ENCODE data around the gene KRT3. TPM values are rescaled to one million over a fixed set of nuclear protein-coding genes. Genes with fewer than 3 reads are reported as not detected.

KRT3 gene
- total RNA-seq, 1 donor from 2014 or later, result not detected

GRCh38 chr12:52832985-52833905 lies 37.3 kb upstream of the KRT3 start:
- intact Hi-C loops (cut with micrococcal nuclease), result no loop called here
- no peaks in the 10 kb centered on the region for H3K9me3 Mint-ChIP-seq
- no peaks in the 10 kb centered on the region for H3K36me3 Mint-ChIP-seq (ENCODE audit: low read depth)
- no peak overlapping the region for H3K27ac Mint-ChIP-seq
- H3K4me3 Mint-ChIP-seq (ENCODE audit: low read depth), result no peak overlapping the region
- H3K27me3 Mint-ChIP-seq (ENCODE audit: low read depth), result no peaks in the 10 kb centered on the region
- no peak for DNase-seq (ENCODE audit: low spot score)
- H3K4me1 Mint-ChIP-seq (ENCODE audit: low read depth), result peaks cover 32% of the 10 kb centered on the region

GRCh38 chr12:52832451-52832850 lies 36.5 kb upstream of the KRT3 start:
- Mint-ChIP-seq H3K4me1 (ENCODE audit: low read depth) (peaks cover 29% of the 10 kb centered on the region), H3K4me3 (ENCODE audit: low read depth) (no peak overlapping the region), H3K36me3 (ENCODE audit: low read depth) (no peaks in the 10 kb centered on the region), H3K27ac (no peak overlapping the region), H3K27me3 (ENCODE audit: low read depth) (no peaks in the 10 kb centered on the region), H3K9me3 (no peaks in the 10 kb centered on the region)
- intact Hi-C loops (cut with micrococcal nuclease), result no loop called here
- DNase-seq (ENCODE audit: low spot score), result no peak

- H3K9me3 Mint-ChIP-seq, result no peaks in the 10 kb centered on the region
- H3K4me1 Mint-ChIP-seq (ENCODE audit: low read depth), result peaks cover 18% of the 10 kb centered on the region
- no peaks in the 10 kb centered on the region for H3K36me3 Mint-ChIP-seq (ENCODE audit: low read depth)
- no peaks in the 10 kb centered on the region for H3K27me3 Mint-ChIP-seq (ENCODE audit: low read depth)
- H3K27ac Mint-ChIP-seq, result no peak overlapping the region
- no peak overlapping the region for H3K4me3 Mint-ChIP-seq (ENCODE audit: low read depth)
- no peak for DNase-seq (ENCODE audit: low spot score)
- intact Hi-C loops (cut with micrococcal nuclease), result no loop called here
Observed at GRCh38 chr12:52831251-52831650, 35.3 kb upstream of the KRT3 start.

- H3K27me3 Mint-ChIP-seq (ENCODE audit: low read depth), result no peaks in the 10 kb centered on the region
- no peak for DNase-seq (ENCODE audit: low spot score)
- H3K36me3 Mint-ChIP-seq (ENCODE audit: low read depth), result no peaks in the 10 kb centered on the region
- H3K4me3 Mint-ChIP-seq (ENCODE audit: low read depth), result no peak overlapping the region
- no peak overlapping the region for H3K27ac Mint-ChIP-seq
- intact Hi-C loops (cut with micrococcal nuclease), result no loop called here
- H3K4me1 Mint-ChIP-seq (ENCODE audit: low read depth), result peaks cover 7% of the 10 kb centered on the region
- H3K9me3 Mint-ChIP-seq, result no peaks in the 10 kb centered on the region
Observed at GRCh38 chr12:52829986-52830770, 34.3 kb upstream of the KRT3 start.

- intact Hi-C loops (cut with micrococcal nuclease), result no loop called here
- Mint-ChIP-seq H3K27ac (no peak overlapping the region), H3K4me1 (ENCODE audit: low read depth) (peaks cover 7% of the 10 kb centered on the region), H3K27me3 (ENCODE audit: low read depth) (no peaks in the 10 kb centered on the region), H3K4me3 (ENCODE audit: low read depth) (no peak overlapping the region), H3K36me3 (ENCODE audit: low read depth) (no peaks in the 10 kb centered on the region), H3K9me3 (no peaks in the 10 kb centered on the region)
- no peak for DNase-seq (ENCODE audit: low spot score)
Observed at GRCh38 chr12:52828591-52829021, 32.7 kb upstream of the KRT3 start.

GRCh38 chr12:52828156-52828555 lies 32.2 kb upstream of the KRT3 start:
- no peak overlapping the region for H3K4me3 Mint-ChIP-seq (ENCODE audit: low read depth)
- H3K9me3 Mint-ChIP-seq, result no peaks in the 10 kb centered on the region
- H3K36me3 Mint-ChIP-seq (ENCODE audit: low read depth), result no peaks in the 10 kb centered on the region
- intact Hi-C loops (cut with micrococcal nuclease), result no loop called here
- no peaks in the 10 kb centered on the region for H3K27me3 Mint-ChIP-seq (ENCODE audit: low read depth)
- H3K27ac Mint-ChIP-seq, result no peak overlapping the region
- peaks cover 7% of the 10 kb centered on the region for H3K4me1 Mint-ChIP-seq (ENCODE audit: low read depth)
- DNase-seq (ENCODE audit: low spot score), result no peak

GRCh38 chr12:52827499-52828090 lies 31.7 kb upstream of the KRT3 start:
- Mint-ChIP-seq H3K36me3 (ENCODE audit: low read depth) (no peaks in the 10 kb centered on the region), H3K4me1 (ENCODE audit: low read depth) (peaks cover 7% of the 10 kb centered on the region), H3K9me3 (no peaks in the 10 kb centered on the region), H3K4me3 (ENCODE audit: low read depth) (no peak overlapping the region), H3K27me3 (ENCODE audit: low read depth) (no peaks in the 10 kb centered on the region), H3K27ac (no peak overlapping the region)
- no peak for DNase-seq (ENCODE audit: low spot score)
- intact Hi-C loops (cut with micrococcal nuclease), result no loop called here

- Mint-ChIP-seq H3K36me3 (ENCODE audit: low read depth) (no peaks in the 10 kb centered on the region), H3K4me3 (ENCODE audit: low read depth) (no peak overlapping the region), H3K27ac (no peak overlapping the region), H3K4me1 (ENCODE audit: low read depth) (peaks cover 7% of the 10 kb centered on the region), H3K9me3 (no peaks in the 10 kb centered on the region), H3K27me3 (ENCODE audit: low read depth) (no peaks in the 10 kb centered on the region)
- no peak for DNase-seq (ENCODE audit: low spot score)
- intact Hi-C loops (cut with micrococcal nuclease), result no loop called here
Observed at GRCh38 chr12:52826611-52827498, 30.9 kb upstream of the KRT3 start.

- intact Hi-C loops (cut with micrococcal nuclease), result no loop called here
- Mint-ChIP-seq H3K27ac (no peak overlapping the region), H3K27me3 (ENCODE audit: low read depth) (peaks cover 2% of the 10 kb centered on the region), H3K4me1 (ENCODE audit: low read depth) (peaks cover 7% of the 10 kb centered on the region), H3K4me3 (ENCODE audit: low read depth) (no peak overlapping the region), H3K36me3 (ENCODE audit: low read depth) (no peaks in the 10 kb centered on the region), H3K9me3 (no peaks in the 10 kb centered on the region)
- DNase-seq (ENCODE audit: low spot score), result no peak
Observed at GRCh38 chr12:52825961-52826360, 30.0 kb upstream of the KRT3 start.

GRCh38 chr12:52824741-52825410 lies 29.0 kb upstream of the KRT3 start:
- Mint-ChIP-seq H3K27ac (no peak overlapping the region), H3K36me3 (ENCODE audit: low read depth) (no peaks in the 10 kb centered on the region), H3K27me3 (ENCODE audit: low read depth) (peaks cover 2% of the 10 kb centered on the region), H3K9me3 (no peaks in the 10 kb centered on the region), H3K4me3 (ENCODE audit: low read depth) (no peak overlapping the region), H3K4me1 (ENCODE audit: low read depth) (peaks cover 7% of the 10 kb centered on the region)
- DNase-seq (ENCODE audit: low spot score), result no peak
- intact Hi-C loops (cut with micrococcal nuclease), result no loop called here

GRCh38 chr12:52823761-52824450 lies 28.0 kb upstream of the KRT3 start:
- no peak for DNase-seq (ENCODE audit: low spot score)
- Mint-ChIP-seq H3K27me3 (ENCODE audit: low read depth) (peaks cover 2% of the 10 kb centered on the region), H3K36me3 (ENCODE audit: low read depth) (no peaks in the 10 kb centered on the region), H3K9me3 (no peaks in the 10 kb centered on the region), H3K4me3 (ENCODE audit: low read depth) (no peak overlapping the region), H3K27ac (no peak overlapping the region), H3K4me1 (ENCODE audit: low read depth) (peaks cover 5% of the 10 kb centered on the region)
- intact Hi-C loops (cut with micrococcal nuclease), result no loop called here
